Fibroblast of lung (primary cell): Measurements from ENCODE around the gene TDG.

Experiments
- EZH2 ChIP-seq: IDR thresholded peaks from 2 replicates; pipeline ENCODE4 v1.5.1; 2012; ENCODE audit warnings: low read length, control low read depth, mild to moderate bottlenecking; ENCODE audit errors: missing control alignments
- TF ChIP-seq, protein P1 (sequence below), 2 donors: IDR thresholded peaks in 1 of 2; conservative IDR thresholded peaks in 1 of 2; 1 replicate in 1 of 2; 2 replicates in 1 of 2; pipeline ENCODE4 v1.5.1; 2011 to 2012; ENCODE audit warnings: low read length in 2 of 2, control low read depth in 1 of 2, inconsistent platforms in 1 of 2, low read depth in 1 of 2, mild to moderate bottlenecking in 1 of 2

DNA sequence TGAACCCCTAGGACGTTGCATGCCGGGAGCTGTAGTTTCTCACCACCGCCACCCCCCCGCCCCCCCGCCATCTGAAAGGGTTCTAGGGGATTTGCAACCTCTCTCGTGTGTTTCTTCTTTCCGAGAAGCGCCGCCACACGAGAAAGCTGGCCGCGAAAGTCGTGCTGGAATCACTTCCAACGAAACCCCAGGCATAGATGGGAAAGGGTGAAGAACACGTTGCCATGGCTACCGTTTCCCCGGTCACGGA, 36.0 kb upstream of the TDG start:
- TF ChIP-seq, protein P1, sequence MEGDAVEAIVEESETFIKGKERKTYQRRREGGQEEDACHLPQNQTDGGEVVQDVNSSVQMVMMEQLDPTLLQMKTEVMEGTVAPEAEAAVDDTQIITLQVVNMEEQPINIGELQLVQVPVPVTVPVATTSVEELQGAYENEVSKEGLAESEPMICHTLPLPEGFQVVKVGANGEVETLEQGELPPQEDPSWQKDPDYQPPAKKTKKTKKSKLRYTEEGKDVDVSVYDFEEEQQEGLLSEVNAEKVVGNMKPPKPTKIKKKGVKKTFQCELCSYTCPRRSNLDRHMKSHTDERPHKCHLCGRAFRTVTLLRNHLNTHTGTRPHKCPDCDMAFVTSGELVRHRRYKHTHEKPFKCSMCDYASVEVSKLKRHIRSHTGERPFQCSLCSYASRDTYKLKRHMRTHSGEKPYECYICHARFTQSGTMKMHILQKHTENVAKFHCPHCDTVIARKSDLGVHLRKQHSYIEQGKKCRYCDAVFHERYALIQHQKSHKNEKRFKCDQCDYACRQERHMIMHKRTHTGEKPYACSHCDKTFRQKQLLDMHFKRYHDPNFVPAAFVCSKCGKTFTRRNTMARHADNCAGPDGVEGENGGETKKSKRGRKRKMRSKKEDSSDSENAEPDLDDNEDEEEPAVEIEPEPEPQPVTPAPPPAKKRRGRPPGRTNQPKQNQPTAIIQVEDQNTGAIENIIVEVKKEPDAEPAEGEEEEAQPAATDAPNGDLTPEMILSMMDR (conservative IDR thresholded peaks at IDR 0.05 in 1 of 2, IDR thresholded peaks at IDR 0.05 in 1 of 2; ENCODE audit: low read depth in 1 of 2, low read length in 2 of 2), result no peak
- no peak for TF ChIP-seq EZH2
